Measurements from ENCODE around the gene WDR6.
A peak's percentile ranks its signal among the peaks of the same experiment; 100 is the strongest.

DNA sequence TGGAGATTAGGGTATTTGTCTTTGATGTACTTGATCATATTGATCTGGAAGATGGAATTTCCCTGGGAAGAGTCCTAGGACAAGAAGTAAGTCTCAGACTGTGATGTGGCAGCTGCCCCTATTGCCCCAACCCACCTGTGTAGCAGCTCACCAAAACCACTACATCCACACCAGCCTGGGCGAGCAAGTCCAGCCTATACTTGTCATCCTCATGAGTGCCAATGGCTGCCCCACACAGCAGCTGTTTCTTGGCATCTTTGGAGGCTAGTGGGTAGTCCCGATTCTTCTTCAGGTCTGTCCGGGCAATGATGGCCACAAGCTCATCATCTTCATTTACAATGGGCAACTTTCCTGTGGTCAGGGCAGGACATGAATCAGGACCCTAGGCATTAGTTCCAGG lies 19.3 kb downstream of the WDR6 start:
- TF ChIP-seq POLR2AphosphoS5 (IDR thresholded peaks at IDR 0.05; ENCODE audit: low read depth, low read length): peak; percentile 68
- TF ChIP-seq EGR1 (IDR thresholded peaks at IDR 0.05; ENCODE audit: low read depth): no peak
